Right cardiac atrium (tissue), 5 donors: ENCODE measurements around the gene LGR4. TPM values are rescaled to one million over a fixed set of nuclear protein-coding genes. Genes with fewer than 3 reads are reported as not detected.

Experiments used
- ATAC-seq, 2 donors: fragments of 200-7000 bp; cut with Tn5 transposase; one replicate each; pipeline versions ENCODE4 v1.8.0 to v1.9.1; 2020; ENCODE audit warnings: moderate library complexity in 2 of 2, mild to moderate bottlenecking in 1 of 2
- DNase-seq, 3 donors: peaks; one replicate each; pipeline ENCODE4 v3.0.0-alpha.2; 2020
- H3K27ac ChIP-seq: one replicate; pipeline ENCODE4 v1.5.1; 2013; ENCODE audit warnings: mild to moderate bottlenecking, low read length, control low read depth, moderate library complexity
- H3K27me3 ChIP-seq: one replicate; pipeline ENCODE4 v1.6.1; 2013; ENCODE audit not compliant: control insufficient read depth, insufficient read depth
- H3K4me1 ChIP-seq: one replicate; pipeline ENCODE4 v1.6.1; 2013; ENCODE audit warnings: low read length; ENCODE audit not compliant: control insufficient read depth, insufficient read depth
- H3K4me3 ChIP-seq: one replicate; pipeline ENCODE4 v1.5.1; 2013; ENCODE audit warnings: low read length, control low read depth
- H3K9me3 ChIP-seq: one replicate; pipeline ENCODE4 v1.6.1; 2013; ENCODE audit warnings: low read length; ENCODE audit not compliant: control insufficient read depth
- WGBS: extraction: QIAGEN DNeasy Blood & Tissue Kit; methylation state at CpG from one replicate; pipeline ENCODE4 v1.1.7; 2013; 5-methylcytosine and 5-hydroxymethylcytosine counted together
- intact Hi-C, 4 donors: fragments of 100-400 bp; cut with DNase I; formaldehyde crosslinking; loops; one replicate each; pipeline versions ENCODE4 v1.11.0 to v1.14.0; 2022 to 2023
- polyA plus RNA-seq: library from polyadenylated mRNA; stranded (reverse); fragments of 200-250 nt; gene quantifications from one replicate; pipeline ENCODE4 v1.2.3, GENCODE V29; 2013
- total RNA-seq, 4 donors: library from RNA; stranded (reverse); fragmentation: NEBNext Ultra II Directional; extraction: Animal tissue kit (Norgen Biotek cat#: 25700); gene quantifications; one replicate each; pipeline ENCODE4 v1.2.1, GENCODE V29; 2021
- donor health status: healthy with polysubstance abuse.
- donor health status: DM: no; HTN: yes; CAD: no.
- donor health status: DM: no; HTN: no; CAD: no.
- donor health status: DM: no; HTN: yes; CAD: no; lungs with severe emphysema.
- donor health status: DM: yes; HTN: yes; CAD: no.

LGR4 gene
- total and polyA plus RNA-seq, 5 donors: 16.0 to 50.6 (median 41.3) TPM

GRCh38 chr11:27487706-27488105 lies 15.1 kb upstream of the LGR4 start:
- no peak overlapping the region for H3K4me3 ChIP-seq
- no peaks in the 10 kb centered on the region for H3K9me3 ChIP-seq
- no peaks in the 10 kb centered on the region for H3K27me3 ChIP-seq
- ATAC-seq: no peak
- no peak overlapping the region for H3K27ac ChIP-seq
- no peaks in the 10 kb centered on the region for H3K4me1 ChIP-seq
- WGBS: 63% methylated on average over 6 of the region's 6 CpGs
- intact Hi-C loops: loop anchor here in 3 of 4 donors (5.0 kb wide), 1 partner anchor 305 kb away; no protein-coding TSS in a partner anchor
- no peak for DNase-seq

- DNase-seq: no peak
- Histone ChIP-seq H3K27me3 (no peaks in the 10 kb centered on the region), H3K4me1 (no peaks in the 10 kb centered on the region), H3K9me3 (no peaks in the 10 kb centered on the region), H3K4me3 (no peak overlapping the region), H3K27ac (no peak overlapping the region)
- intact Hi-C loops: loop anchor here (2.0 to 5.0 kb wide), 2 partner anchors 301 to 304 kb away; no protein-coding TSS in a partner anchor
- WGBS: 36% methylated on average over 4 of the region's 4 CpGs
- ATAC-seq: peak; percentile 45 to 50
Measured at GRCh38 chr11:27485930-27486773, 13.6 kb upstream of the LGR4 start.

- Histone ChIP-seq H3K27ac (no peak overlapping the region), H3K4me3 (no peak overlapping the region), H3K27me3 (no peaks in the 10 kb centered on the region), H3K4me1 (no peaks in the 10 kb centered on the region), H3K9me3 (no peaks in the 10 kb centered on the region)
- DNase-seq: no peak
- intact Hi-C loops: no loop called here
- ATAC-seq: no peak
- 85% methylated on average over 2 of the region's 2 CpGs for WGBS
Measured at GRCh38 chr11:27482793-27483192, 10.2 kb upstream of the LGR4 start.

- Histone ChIP-seq H3K4me3 (no peak overlapping the region), H3K4me1 (no peaks in the 10 kb centered on the region), H3K27ac (no peak overlapping the region), H3K9me3 (no peaks in the 10 kb centered on the region), H3K27me3 (no peaks in the 10 kb centered on the region)
- ATAC-seq: no peak
- DNase-seq: no peak
- intact Hi-C loops: no loop called here
- WGBS: 83% methylated on average over 4 of the region's 4 CpGs
Measured at GRCh38 chr11:27481992-27482391, 9.4 kb upstream of the LGR4 start.

GRCh38 chr11:27477831-27478230 lies 5.2 kb upstream of the LGR4 start:
- Histone ChIP-seq H3K27me3 (no peaks in the 10 kb centered on the region), H3K9me3 (no peaks in the 10 kb centered on the region), H3K4me1 (no peaks in the 10 kb centered on the region), H3K4me3 (no peak overlapping the region), H3K27ac (no peak overlapping the region)
- WGBS: 86% methylated on average over 2 of the region's 2 CpGs
- no peak for ATAC-seq
- no peak for DNase-seq
- intact Hi-C loops: no loop called here

- ATAC-seq (no peak), DNase-seq (no peak)
- intact Hi-C loops: no loop called here
- no peaks in the 10 kb centered on the region for H3K27me3 ChIP-seq
- H3K9me3 ChIP-seq: no peaks in the 10 kb centered on the region
- H3K27ac ChIP-seq: no peak overlapping the region
- H3K4me1 ChIP-seq: no peaks in the 10 kb centered on the region
- H3K4me3 ChIP-seq: no peak overlapping the region
Measured at GRCh38 chr11:27477243-27477642, 4.7 kb upstream of the LGR4 start.

- no peak overlapping the region for H3K27ac ChIP-seq
- ATAC-seq (no peak), DNase-seq (no peak)
- peaks cover 3% of the 10 kb centered on the region for H3K4me1 ChIP-seq
- no peak overlapping the region for H3K4me3 ChIP-seq
- no peaks in the 10 kb centered on the region for H3K27me3 ChIP-seq
- no peaks in the 10 kb centered on the region for H3K9me3 ChIP-seq
- WGBS: 93% methylated on average over 5 of the region's 5 CpGs
- intact Hi-C loops: no loop called here
Measured at GRCh38 chr11:27475622-27476021, 3.0 kb upstream of the LGR4 start.

GRCh38 chr11:27473017-27473406 lies 422 bp upstream of the LGR4 start:
- no peaks in the 10 kb centered on the region for H3K27me3 ChIP-seq
- 4% methylated on average over 9 of the region's 9 CpGs for WGBS
- intact Hi-C loops: no loop called here
- H3K9me3 ChIP-seq: no peaks in the 10 kb centered on the region
- ATAC-seq (peak; percentile 22 to 44), DNase-seq (no peak)
- H3K4me3 ChIP-seq: peak overlapping the region; percentile 78
- peaks cover 3% of the 10 kb centered on the region for H3K4me1 ChIP-seq
- H3K27ac ChIP-seq: no peak overlapping the region

DNA sequence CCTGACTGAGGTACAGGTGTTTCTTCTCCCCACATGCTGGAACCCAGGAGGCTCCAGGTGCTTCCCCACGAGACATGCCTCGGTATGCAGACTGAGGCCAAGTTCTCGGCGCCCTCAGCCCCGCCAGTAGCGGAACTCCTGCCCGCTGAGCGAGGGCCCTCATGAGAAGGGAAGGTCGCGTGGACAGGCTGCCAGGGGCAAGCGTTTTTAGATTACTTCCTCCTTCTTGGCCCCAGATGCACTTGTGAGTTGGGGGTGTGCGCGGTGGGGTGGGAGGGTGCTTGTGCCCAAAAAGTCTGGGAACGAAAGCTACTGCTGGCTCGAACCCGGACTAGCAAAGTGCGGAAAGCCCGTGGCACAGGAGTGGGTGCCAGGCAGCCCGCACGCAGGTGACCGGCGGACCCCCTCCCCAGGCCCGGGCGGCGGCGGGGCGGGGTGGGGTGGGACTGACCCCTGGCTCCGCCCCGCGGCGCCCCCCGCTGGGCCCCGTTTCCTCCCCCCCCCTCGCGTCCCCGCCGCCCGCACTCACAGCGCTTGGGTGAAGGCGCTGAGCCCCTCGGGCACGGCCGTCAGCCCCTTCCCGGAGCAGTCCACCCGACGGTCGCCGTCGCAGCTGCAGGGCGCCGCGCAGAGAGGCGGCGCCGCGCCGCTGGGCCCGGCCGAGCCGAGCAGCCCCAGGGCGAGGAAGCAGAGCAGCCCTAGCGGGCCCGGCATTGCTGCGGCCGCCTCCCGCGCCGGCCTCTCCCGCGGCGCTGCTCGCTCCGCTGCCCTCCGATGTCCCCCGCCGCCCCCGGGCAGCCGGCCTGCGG lies 797 bp downstream of the LGR4 start:
- H3K4me1 ChIP-seq: peaks cover 3% of the 10 kb centered on the region
- peak overlapping the region; percentile 89 for H3K27ac ChIP-seq
- WGBS: 1% methylated on average over 79 of the region's 79 CpGs
- H3K4me3 ChIP-seq: peak overlapping the region; percentile 78
- DNase-seq (peak; percentile 50 to 81 (median 77)), ATAC-seq (peak; percentile 34 to 47)
- H3K27me3 ChIP-seq: no peaks in the 10 kb centered on the region
- intact Hi-C loops: no loop called here
- H3K9me3 ChIP-seq: no peaks in the 10 kb centered on the region

GRCh38 chr11:27470826-27471588 lies 1.6 kb downstream of the LGR4 start:
- ATAC-seq: no peak
- 21% methylated on average over 21 of the region's 21 CpGs for WGBS
- Histone ChIP-seq H3K27me3 (no peaks in the 10 kb centered on the region), H3K4me3 (peak overlapping the region; percentile 78), H3K4me1 (peaks cover 3% of the 10 kb centered on the region), H3K9me3 (no peaks in the 10 kb centered on the region), H3K27ac (peak overlapping the region; percentile 60)
- no peak for DNase-seq
- intact Hi-C loops: no loop called here
